ENCODE data around the gene CDC45.

GRCh38 chr22:19548964-19549363 is 69.2 kb downstream of the CDC45 start:
- TF ChIP-seq CTCF (conservative IDR thresholded peaks at IDR 0.05 in 1 of 2, IDR thresholded peaks at IDR 0.05 in 1 of 2; ENCODE audit: low read depth in 1 of 2, low read length in 2 of 2) (no peak), EZH2 (IDR thresholded peaks at IDR 0.05; ENCODE audit: low read length, missing control alignments) (no peak)

Data from fibroblast of lung (primary cell).